MCF 10A (cell line): ENCODE data around the gene FAM8A1. TPM values are rescaled to one million over a fixed set of nuclear protein-coding genes. Genes with fewer than 3 reads are reported as not detected.
A peak's percentile ranks its signal among the peaks of the same experiment; 100 is the strongest.

Experiments used
- BruUV-seq: library from RNA; stranded (reverse); fragments of 400-500 nt; replicated peaks from 2 replicates; lab custom pipeline; 2021; lab: Mats Ljungman, UMichigan
- CTCF ChIA-PET: fragments of 300-600 bp; sonication (Branson Sonifier 250); formaldehyde crosslinking; extraction: SDS; loops from one replicate; lab custom pipeline; 2021; ENCODE audit warnings: antibody characterized with exemption, inconsistent platforms; lab: Yijun Ruan, JAX
- POLR2A ChIA-PET: fragments of 300-600, 350-650 bp; sonication (Branson Sonifier 250); formaldehyde crosslinking; extraction: SDS; loops from one replicate; lab custom pipeline; 2020; ENCODE audit warnings: antibody characterized with exemption, inconsistent platforms; lab: Yijun Ruan, JAX
- DNase-seq: peaks from one replicate; pipeline ENCODE4 v3.0.0-alpha.2; 2018; ENCODE audit not compliant: unreplicated experiment
- H3K27ac Mint-ChIP-seq: one replicate; pipeline ENCODE4 v1.8.0; 2022; ENCODE audit warnings: mild to moderate bottlenecking, low read depth, mixed read lengths; ENCODE audit not compliant: unreplicated experiment
- H3K27me3 Mint-ChIP-seq: one replicate; pipeline ENCODE4 v1.8.0; 2022; ENCODE audit warnings: mixed read lengths; ENCODE audit not compliant: insufficient read depth, unreplicated experiment
- H3K36me3 Mint-ChIP-seq: one replicate; pipeline ENCODE4 v1.8.0; 2022; ENCODE audit warnings: mild to moderate bottlenecking, moderate library complexity, mixed read lengths; ENCODE audit not compliant: insufficient read depth, unreplicated experiment
- H3K4me1 Mint-ChIP-seq: one replicate; pipeline ENCODE4 v1.8.0; 2022; ENCODE audit warnings: mixed read lengths; ENCODE audit not compliant: insufficient read depth, unreplicated experiment
- H3K4me3 Mint-ChIP-seq: one replicate; pipeline ENCODE4 v1.8.0; 2022; ENCODE audit warnings: mild to moderate bottlenecking, moderate library complexity, mixed read lengths; ENCODE audit not compliant: unreplicated experiment
- H3K9me3 Mint-ChIP-seq: one replicate; pipeline ENCODE4 v1.8.0; 2022; ENCODE audit warnings: mixed read lengths; ENCODE audit not compliant: unreplicated experiment
- intact Hi-C: fragments of 100-400 bp; cut with micrococcal nuclease; formaldehyde crosslinking; loops from 2 replicates; pipeline ENCODE4 v1.14.1; 2022
- total RNA-seq: library from RNA; stranded (reverse); gene quantifications from 2 replicates; pipeline ENCODE4 v1.2.3, GENCODE V29; 2022
- TF ChIP-seq, protein P1 (sequence below): fragments of 200-600 bp; IDR thresholded peaks from one replicate; pipeline ENCODE4 v1.8.0; 2022; ENCODE audit warnings: antibody characterized with exemption, mild to moderate bottlenecking; ENCODE audit not compliant: unreplicated experiment

The FAM8A1 gene
- total RNA-seq, 1 experiment from 2014 or later, result 12.7 TPM

DNA sequence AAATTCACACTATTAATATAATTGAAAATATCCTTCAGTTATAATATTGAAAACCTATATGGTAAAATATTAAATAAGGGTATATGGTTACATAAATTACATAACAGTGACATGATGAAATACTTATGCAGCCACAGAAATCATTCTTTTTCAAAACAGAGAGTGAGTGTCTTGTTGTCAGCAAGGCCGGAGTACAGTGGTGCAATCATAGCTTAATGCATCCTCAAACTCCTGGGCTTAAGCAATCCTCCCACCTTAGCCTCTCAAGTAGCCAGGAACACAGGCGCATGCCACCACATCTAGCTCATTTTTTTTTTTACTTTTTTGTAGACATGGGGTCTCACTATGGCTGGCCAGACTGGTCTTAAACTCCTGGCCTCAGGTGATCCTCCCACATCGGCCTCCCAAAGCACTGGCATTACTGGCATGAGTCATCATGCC lies 40.4 kb downstream of the FAM8A1 start:
- intact Hi-C loops, result no loop called here
- Mint-ChIP-seq H3K4me1 (peaks cover 6% of the 10 kb centered on the region), H3K27me3 (no peaks in the 10 kb centered on the region), H3K9me3 (no peaks in the 10 kb centered on the region), H3K27ac (no peak overlapping the region), H3K36me3 (peaks cover 94% of the 10 kb centered on the region), H3K4me3 (no peak overlapping the region)
- POLR2A ChIA-PET, result interaction anchor here (0.7 to 1.3 kb wide), 5 partner anchors 11 to 1608 kb away, joined by 3 to 6 read pairs (median 3); no protein-coding TSS in a partner anchor
- TF ChIP-seq, protein P1, sequence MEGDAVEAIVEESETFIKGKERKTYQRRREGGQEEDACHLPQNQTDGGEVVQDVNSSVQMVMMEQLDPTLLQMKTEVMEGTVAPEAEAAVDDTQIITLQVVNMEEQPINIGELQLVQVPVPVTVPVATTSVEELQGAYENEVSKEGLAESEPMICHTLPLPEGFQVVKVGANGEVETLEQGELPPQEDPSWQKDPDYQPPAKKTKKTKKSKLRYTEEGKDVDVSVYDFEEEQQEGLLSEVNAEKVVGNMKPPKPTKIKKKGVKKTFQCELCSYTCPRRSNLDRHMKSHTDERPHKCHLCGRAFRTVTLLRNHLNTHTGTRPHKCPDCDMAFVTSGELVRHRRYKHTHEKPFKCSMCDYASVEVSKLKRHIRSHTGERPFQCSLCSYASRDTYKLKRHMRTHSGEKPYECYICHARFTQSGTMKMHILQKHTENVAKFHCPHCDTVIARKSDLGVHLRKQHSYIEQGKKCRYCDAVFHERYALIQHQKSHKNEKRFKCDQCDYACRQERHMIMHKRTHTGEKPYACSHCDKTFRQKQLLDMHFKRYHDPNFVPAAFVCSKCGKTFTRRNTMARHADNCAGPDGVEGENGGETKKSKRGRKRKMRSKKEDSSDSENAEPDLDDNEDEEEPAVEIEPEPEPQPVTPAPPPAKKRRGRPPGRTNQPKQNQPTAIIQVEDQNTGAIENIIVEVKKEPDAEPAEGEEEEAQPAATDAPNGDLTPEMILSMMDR, result no peak
- CTCF ChIA-PET, result interaction anchor here (0.6 kb wide), 1 partner anchor 20 kb away, joined by 3 read pairs; no protein-coding TSS in a partner anchor
- BruUV-seq, result no TSS peak
- peak; percentile 73 for DNase-seq

DNA sequence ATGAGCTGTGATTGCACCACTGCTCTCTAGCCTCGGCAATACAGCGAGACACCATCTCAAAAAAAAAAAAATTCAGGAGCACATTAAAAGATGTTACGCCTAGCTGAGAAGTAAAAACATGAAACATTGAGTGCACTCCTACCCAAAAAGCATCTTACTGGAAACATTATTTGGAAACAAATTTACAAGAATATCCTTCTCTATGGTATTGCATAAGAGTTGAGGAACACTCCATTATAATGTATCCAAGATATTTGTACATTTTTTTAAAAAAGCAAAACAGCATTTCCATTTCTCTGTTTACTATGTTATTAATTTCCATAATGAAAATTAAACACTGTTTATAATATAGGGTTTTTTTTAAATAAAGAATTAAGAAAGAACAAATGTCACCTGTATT lies 48.6 kb downstream of the FAM8A1 start:
- peaks cover 71% of the 10 kb centered on the region for H3K36me3 Mint-ChIP-seq
- POLR2A ChIA-PET, result interaction anchor here (0.6 to 1.6 kb wide), 2 partner anchors 8 to 168 kb away, joined by 3 read pairs; no protein-coding TSS in a partner anchor
- H3K4me1 Mint-ChIP-seq, result peaks cover 6% of the 10 kb centered on the region
- H3K4me3 Mint-ChIP-seq, result no peak overlapping the region
- CTCF ChIA-PET, result interaction anchor here (1.1 kb wide), 1 partner anchor 28 kb away, joined by 6 read pairs; no protein-coding TSS in a partner anchor
- DNase-seq, result no peak
- BruUV-seq, result no TSS peak
- no peak overlapping the region for H3K27ac Mint-ChIP-seq
- intact Hi-C loops, result no loop called here
- no peaks in the 10 kb centered on the region for H3K27me3 Mint-ChIP-seq
- H3K9me3 Mint-ChIP-seq, result no peaks in the 10 kb centered on the region
- TF ChIP-seq, protein P1, result no peak

- no peak for DNase-seq
- ChIA-PET CTCF (interaction anchor here (0.6 kb wide), 1 partner anchor 80 kb away, joined by 3 read pairs; no protein-coding TSS in a partner anchor), POLR2A (interaction anchor here (1.2 kb wide), 1 partner anchor 51 kb away, joined by 3 read pairs; the partner anchor contains the start of gene FAM8A1)
- TF ChIP-seq, protein P1, result no peak
- intact Hi-C loops, result loop anchor here (2.0 kb wide), 1 partner anchor 54 kb away; no protein-coding TSS in a partner anchor
- peaks cover 67% of the 10 kb centered on the region for H3K36me3 Mint-ChIP-seq
- no TSS peak for BruUV-seq
- H3K9me3 Mint-ChIP-seq, result no peaks in the 10 kb centered on the region
- H3K27me3 Mint-ChIP-seq, result no peaks in the 10 kb centered on the region
- H3K4me1 Mint-ChIP-seq, result peaks cover 6% of the 10 kb centered on the region
- H3K27ac Mint-ChIP-seq, result no peak overlapping the region
- H3K4me3 Mint-ChIP-seq, result no peak overlapping the region
These were observed 50.7 kb downstream of the FAM8A1 start for GRCh38 chr6:17650656-17651309.

- Mint-ChIP-seq H3K9me3 (no peaks in the 10 kb centered on the region), H3K4me1 (peaks cover 6% of the 10 kb centered on the region), H3K27ac (no peak overlapping the region), H3K4me3 (no peak overlapping the region), H3K27me3 (no peaks in the 10 kb centered on the region), H3K36me3 (peaks cover 55% of the 10 kb centered on the region)
- ChIA-PET CTCF (interaction anchor here (0.6 to 1.3 kb wide), 5 partner anchors 14 to 498 kb away, joined by 3 to 4 read pairs (median 3); no protein-coding TSS in a partner anchor), POLR2A (interaction anchor here (0.6 to 0.7 kb wide), 2 partner anchors 47 to 60 kb away, joined by 3 to 5 read pairs; no protein-coding TSS in a partner anchor)
- BruUV-seq, result no TSS peak
- intact Hi-C loops, result no loop called here
- TF ChIP-seq, protein P1, result no peak
- no peak for DNase-seq
These were observed 53.2 kb downstream of the FAM8A1 start for GRCh38 chr6:17653198-17653882.
